ENCODE data around the gene GPER1.

DNA sequence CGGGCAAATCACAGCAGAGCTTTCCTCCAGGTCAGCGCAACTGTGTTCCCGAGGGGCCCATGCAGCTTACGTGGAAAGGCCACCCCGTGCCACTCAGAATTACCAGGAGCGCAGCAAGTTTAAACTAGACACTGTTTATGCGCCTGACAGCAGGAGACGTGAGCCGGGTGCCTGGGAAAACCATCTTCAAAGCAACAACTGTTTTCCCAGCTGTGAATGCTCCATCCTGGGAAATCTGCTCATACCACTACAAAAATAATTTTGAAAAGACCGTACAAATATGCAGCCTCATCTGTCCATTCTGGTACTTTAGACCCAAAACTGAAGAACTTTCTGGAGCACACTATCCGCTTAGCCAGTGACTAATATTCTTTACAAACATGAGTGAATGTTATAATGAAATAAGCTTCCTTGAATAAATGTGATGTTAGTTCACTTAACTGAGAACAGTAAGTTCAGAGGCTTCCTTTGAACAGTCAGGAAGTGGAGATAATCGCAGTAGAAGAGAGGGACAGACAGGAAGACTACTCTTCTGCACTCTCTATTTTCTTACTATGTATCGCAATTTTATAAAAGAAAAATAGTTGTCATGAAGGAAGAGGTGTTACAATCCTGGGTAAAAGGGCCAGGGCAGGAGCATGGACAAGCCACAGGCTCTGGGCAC, 16.7 kb downstream of the GPER1 start:
- TF ChIP-seq, protein P1, sequence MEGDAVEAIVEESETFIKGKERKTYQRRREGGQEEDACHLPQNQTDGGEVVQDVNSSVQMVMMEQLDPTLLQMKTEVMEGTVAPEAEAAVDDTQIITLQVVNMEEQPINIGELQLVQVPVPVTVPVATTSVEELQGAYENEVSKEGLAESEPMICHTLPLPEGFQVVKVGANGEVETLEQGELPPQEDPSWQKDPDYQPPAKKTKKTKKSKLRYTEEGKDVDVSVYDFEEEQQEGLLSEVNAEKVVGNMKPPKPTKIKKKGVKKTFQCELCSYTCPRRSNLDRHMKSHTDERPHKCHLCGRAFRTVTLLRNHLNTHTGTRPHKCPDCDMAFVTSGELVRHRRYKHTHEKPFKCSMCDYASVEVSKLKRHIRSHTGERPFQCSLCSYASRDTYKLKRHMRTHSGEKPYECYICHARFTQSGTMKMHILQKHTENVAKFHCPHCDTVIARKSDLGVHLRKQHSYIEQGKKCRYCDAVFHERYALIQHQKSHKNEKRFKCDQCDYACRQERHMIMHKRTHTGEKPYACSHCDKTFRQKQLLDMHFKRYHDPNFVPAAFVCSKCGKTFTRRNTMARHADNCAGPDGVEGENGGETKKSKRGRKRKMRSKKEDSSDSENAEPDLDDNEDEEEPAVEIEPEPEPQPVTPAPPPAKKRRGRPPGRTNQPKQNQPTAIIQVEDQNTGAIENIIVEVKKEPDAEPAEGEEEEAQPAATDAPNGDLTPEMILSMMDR (IDR thresholded peaks at IDR 0.05): no peak
- TF ChIP-seq POLR2A (IDR thresholded peaks at IDR 0.05): no peak

Measured in adrenal gland (tissue), 5 donors.